Activated gamma-delta T cell treated with anti-CD3 and anti-CD28 coated beads, Interleukin-2, amount 50 U/mL, for 16 hours (primary cell): Measurements from ENCODE around the gene ZNF532.

Experiments used
- DNase-seq: peaks from one replicate; pipeline ENCODE4 v3.0.0-alpha.2; 2020; ENCODE audit warnings: low read depth

The ZNF532 gene

DNA sequence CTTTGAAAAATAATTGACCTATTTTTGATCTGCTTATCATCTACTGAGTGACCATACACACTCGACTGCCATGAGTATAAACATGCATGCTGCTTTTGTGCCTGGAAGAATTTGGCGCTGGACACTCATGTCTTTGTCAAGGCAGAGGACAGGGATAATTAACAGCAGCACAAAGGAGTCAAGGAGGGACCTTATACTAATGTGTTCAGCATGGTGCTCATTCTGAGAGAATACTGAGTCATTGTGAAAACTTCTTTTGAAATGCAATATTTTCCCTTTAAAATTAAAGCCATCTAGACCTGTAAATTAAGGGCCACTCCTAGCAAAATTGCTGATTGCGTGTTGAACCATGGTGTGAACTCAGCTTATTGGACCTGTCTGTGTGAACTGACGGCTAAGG lies 116.3 kb downstream of the ZNF532 start:
- DNase-seq, result no peak

- no peak for DNase-seq
These were observed 118.8 kb downstream of the ZNF532 start for GRCh38 chr18:58983260-58984155.

- no peak for DNase-seq
These were observed 123.9 kb downstream of the ZNF532 start for GRCh38 chr18:58988600-58988999.

- DNase-seq, result no peak
These were observed 124.6 kb downstream of the ZNF532 start for GRCh38 chr18:58989184-58989759.

GRCh38 chr18:58990720-58991119 lies 126.0 kb downstream of the ZNF532 start:
- no peak for DNase-seq

- DNase-seq, result no peak
These were observed 126.6 kb downstream of the ZNF532 start for GRCh38 chr18:58991167-58991798.

GRCh38 chr18:58992301-58993231 lies 127.9 kb downstream of the ZNF532 start:
- DNase-seq, result no peak

- DNase-seq, result no peak
These were observed 128.6 kb downstream of the ZNF532 start for GRCh38 chr18:58993260-58993659.

DNA sequence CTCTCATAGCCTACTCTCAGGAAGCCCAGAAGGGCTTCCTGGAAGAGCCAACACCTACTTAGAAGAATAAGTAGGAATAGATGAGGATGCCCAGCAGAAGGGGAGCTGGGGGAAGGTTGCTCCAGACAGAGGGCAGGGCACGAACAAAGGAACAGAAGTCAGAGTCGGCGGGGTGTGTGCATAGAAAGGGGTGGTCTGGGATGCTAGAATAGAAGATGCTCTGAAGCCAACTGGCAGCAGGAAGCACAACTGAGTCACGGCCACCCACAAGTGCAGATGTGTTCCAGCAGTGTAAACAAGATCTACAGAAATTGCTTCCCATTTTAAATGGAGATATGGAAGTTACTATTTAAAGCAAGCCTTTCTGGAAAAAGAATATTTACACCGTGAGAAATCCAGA lies 131.0 kb downstream of the ZNF532 start:
- no peak for DNase-seq

GRCh38 chr18:58996131-58996641 lies 131.5 kb downstream of the ZNF532 start:
- DNase-seq, result no peak

GRCh38 chr18:58996696-58997095 lies 132.0 kb downstream of the ZNF532 start:
- no peak for DNase-seq

DNA sequence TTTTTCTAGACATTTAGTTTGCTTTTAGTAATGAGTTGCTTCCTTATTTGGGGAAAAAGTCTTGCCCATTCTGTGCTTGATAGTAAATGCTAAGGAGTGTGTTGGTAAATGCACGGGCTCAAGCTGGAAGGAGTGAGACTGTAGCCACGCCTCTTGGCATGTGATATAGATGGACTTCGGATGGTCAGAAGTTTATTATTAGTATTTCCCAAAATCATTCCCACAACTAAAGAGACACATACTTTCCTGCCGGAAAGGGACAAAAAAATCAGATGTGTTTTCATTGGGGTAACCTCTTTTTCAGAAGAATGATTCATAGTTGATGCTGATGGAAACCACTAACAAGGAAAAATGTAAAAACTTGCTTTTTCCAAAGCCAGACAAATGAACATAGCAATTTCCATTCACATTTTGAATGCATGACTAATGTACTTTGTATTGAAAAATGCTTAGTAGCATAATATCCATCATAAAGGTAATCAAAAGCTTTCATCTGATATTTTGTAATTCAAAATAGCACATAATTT lies 133.2 kb downstream of the ZNF532 start:
- no peak for DNase-seq

DNA sequence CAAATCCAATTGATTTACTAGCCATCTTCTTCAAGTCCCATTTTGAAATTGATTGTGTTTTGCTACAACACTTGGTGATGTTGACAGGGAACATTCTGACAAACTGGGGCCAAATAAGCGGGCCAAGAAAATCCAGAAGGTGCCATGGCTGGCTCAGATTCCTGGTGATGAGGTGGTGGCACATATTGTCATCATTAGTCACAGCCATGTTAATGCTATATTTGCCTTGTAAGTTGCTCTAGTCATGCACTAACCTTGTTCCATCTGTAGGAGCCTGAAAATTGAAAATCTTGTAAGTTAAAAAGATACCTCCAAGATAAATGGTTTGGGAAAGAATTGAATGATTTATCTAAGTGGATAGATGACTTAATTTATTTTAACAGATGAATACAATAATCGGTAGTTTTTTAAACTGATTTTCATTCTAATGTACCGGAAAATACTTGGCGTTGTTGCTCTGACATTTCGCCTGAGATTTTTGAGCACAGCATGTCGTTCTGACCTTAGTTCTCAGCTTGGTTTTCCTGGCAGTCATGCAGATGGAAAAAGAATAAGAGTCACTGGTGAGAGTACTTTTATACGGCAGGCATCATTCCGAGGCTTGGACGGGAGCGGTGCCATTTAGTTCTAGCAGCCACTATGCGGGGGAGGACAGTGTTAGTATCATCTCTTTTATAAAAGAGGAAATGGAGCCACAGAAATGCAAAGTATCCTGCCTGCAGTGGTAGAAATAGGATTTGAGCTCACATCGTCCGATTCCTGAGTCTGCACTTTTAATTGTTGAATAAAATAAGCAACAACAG lies 133.9 kb downstream of the ZNF532 start:
- DNase-seq, result no peak

DNA sequence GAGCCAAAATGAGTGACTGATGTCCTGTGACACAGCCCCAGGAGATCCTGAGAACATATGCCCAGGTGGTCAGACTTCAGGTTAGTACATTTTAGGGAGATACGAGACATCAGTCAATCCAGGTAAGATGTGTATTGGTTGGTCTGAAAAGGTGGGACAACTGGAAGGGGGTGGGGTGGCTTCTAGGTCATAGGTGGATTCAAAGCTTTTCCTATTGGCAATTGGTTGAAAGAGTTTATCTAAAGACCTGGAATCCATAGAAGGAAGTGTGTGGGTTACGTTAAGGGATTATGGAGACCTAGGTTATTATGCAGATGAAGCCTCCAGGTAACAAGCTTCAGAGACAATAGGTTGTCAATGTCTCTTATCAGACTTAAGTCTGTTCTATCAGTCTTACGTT lies 136.5 kb downstream of the ZNF532 start:
- no peak for DNase-seq

DNA sequence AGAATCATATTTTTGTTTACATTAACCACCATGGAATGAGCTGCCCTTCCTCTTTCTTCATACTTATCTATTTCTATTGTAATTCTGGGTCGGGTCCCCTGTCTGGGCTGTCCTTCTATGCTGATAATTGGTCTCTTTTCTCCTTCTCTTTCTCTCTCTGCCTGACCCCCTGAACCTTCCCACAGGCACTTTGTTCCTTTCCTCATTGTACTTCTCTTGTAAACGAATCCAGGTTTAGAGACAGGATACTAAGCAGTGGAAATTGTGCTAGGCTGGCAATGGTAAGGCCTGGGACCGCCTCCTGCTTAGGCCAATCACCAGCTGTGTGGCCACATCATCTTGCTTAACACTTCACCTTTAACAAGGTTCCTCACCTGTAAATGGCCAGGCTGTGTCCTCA lies 137.0 kb downstream of the ZNF532 start:
- no peak for DNase-seq

DNA sequence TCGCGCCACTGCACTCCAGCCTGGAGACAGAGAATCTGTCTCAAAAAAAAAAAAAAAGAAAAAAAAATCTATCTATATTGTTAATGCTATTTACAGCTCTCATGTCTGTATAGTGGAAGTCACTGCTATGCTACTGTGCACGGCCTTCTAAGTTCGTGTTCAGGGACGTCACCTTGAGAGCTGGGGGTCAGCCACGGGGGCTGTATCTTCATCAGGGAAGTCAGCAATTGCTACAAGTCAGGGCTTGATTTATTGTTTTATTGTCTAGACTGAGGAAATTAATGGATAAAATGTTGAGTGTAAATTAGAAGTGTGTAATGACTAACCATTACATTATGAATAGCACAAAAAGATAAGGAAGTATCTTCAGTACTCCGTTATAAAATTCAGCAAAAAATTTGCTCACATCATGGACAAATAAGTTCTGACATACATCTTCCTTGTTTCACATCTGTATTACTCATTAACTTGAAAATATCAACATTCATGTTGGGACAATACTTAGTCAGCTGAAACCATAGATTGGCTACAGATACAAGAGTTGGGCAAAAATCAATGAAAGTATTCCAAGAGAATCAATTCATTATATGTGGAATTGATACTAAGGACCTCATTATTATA lies 138.4 kb downstream of the ZNF532 start:
- DNase-seq, result no peak

- no peak for DNase-seq
These were observed 140.6 kb downstream of the ZNF532 start for GRCh38 chr18:59005262-59005661.

- no peak for DNase-seq
These were observed 141.9 kb downstream of the ZNF532 start for GRCh38 chr18:59006461-59007067.

DNA sequence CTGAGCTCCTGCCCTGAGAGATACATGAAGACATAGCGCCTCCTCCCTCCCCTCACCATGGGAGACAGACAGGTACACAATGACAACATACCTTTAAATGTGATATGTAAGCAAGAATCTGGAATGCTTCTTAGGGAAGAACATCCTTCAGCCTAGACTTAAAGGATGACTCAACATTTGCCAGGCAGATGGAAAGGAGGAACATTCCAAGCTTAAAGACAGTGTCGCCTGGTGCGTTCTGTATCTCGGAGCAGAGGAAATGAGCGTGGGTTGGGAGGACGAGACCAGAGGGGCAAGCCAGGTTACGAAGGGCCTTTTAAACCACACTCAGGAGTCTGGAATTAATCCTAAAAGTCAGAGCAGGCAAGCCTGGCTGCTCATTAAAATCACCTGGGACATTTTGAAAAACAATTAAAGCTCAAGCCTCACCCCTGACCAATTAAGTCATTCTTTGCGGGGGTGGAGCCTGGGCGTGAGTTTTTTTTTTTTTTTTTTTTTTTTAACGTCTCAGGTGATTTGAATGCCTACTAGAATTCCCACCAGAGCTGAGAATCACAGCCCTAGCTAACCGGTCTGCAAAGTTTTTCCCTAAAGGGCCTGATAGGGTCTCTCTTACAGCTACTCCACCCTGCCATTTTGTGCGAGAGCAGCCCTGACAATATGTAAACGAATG lies 143.8 kb downstream of the ZNF532 start:
- no peak for DNase-seq
